Cardiac fibroblast (primary cell): ENCODE results near the gene HBZ.
A peak's percentile ranks its signal among the peaks of the same experiment; 100 is the strongest.
"Not testable (repeated sequence)": the region's sequence is repeated elsewhere in the genome, so short reads cannot be mapped to it uniquely, and the experiment has no call there.

ENCODE experiments used
- DNase-seq, 2 donors: peaks; one replicate each; pipeline versions ENCODE4 v3.0.0 to v3.0.0-alpha.2; 2010; ENCODE audit warnings: low read depth in 2 of 2
- H3K4me3 ChIP-seq, 2 donors: replicated peaks in 1 of 2; 1 replicate in 1 of 2; 2 replicates in 1 of 2; pipeline ENCODE4 v1.5.1; 2011; ENCODE audit warnings: low read depth in 2 of 2, low read length in 2 of 2, mild to moderate bottlenecking in 2 of 2, moderate library complexity in 1 of 2
- TF ChIP-seq, protein P1 (sequence below): IDR thresholded peaks from one replicate; pipeline ENCODE4 v1.5.1; 2011; ENCODE audit warnings: low read depth, mild to moderate bottlenecking, low read length, inconsistent platforms

Gene HBZ

DNA sequence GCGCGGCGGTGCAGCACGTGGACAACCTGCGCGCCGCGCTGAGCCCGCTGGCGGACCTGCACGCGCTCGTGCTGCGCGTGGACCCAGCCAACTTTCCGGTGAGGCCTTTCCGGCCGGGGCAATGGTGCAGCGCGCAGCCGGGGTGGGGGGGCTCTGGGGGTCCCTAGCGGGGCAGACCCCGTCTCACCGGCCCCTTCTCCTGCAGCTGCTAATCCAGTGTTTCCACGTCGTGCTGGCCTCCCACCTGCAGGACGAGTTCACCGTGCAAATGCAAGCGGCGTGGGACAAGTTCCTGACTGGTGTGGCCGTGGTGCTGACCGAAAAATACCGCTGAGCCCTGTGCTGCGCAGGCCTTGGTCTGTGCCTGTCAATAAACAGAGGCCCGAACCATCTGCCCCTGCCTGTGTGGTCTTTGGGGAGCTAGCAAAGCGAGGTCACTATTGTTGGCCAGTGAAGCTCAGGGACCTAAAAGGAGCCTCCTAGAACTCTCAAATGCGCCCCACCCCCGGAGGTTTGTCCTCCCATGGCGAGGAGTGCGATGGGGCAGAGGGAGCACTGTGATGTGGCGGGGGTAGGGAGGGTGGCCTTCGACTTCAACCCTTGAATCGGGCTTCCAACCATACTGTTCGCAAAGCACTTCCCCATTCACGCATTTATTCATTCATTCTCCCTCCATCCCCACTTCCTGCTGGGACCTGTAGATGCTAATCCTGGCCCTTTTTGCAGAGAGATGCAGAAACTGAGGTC lies 14.1 kb downstream of the HBZ start:
- DNase-seq, result no peak
- H3K4me3 ChIP-seq, result no peak overlapping the region
- TF ChIP-seq, protein P1, sequence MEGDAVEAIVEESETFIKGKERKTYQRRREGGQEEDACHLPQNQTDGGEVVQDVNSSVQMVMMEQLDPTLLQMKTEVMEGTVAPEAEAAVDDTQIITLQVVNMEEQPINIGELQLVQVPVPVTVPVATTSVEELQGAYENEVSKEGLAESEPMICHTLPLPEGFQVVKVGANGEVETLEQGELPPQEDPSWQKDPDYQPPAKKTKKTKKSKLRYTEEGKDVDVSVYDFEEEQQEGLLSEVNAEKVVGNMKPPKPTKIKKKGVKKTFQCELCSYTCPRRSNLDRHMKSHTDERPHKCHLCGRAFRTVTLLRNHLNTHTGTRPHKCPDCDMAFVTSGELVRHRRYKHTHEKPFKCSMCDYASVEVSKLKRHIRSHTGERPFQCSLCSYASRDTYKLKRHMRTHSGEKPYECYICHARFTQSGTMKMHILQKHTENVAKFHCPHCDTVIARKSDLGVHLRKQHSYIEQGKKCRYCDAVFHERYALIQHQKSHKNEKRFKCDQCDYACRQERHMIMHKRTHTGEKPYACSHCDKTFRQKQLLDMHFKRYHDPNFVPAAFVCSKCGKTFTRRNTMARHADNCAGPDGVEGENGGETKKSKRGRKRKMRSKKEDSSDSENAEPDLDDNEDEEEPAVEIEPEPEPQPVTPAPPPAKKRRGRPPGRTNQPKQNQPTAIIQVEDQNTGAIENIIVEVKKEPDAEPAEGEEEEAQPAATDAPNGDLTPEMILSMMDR, result no peak

DNA sequence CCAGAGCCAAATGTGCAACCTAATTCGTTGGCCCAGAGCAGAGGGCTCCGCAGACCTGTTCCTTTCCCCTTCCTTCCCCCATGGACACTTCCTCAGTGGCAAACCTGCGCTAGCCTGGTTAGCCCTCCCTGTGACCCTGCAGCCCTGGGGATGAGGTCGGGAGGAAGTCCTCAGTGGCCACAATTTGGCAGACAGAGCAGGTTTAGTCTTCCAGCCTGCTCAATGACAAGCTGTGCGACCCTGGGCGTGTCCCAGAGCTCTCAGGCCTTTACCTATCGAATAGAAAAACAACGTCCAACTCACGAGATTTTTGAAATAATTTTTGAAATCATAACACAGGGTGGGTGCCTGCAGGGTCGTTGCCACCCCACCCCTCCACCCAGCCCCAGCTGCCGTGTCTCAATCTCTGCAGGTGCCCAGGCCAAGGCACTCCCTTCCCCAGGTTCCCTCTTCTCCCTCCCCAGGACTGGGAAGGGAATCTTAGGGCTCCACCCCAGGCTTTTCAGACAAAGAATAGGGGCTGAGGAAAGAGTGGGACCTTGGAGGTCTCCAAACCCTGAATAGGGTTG lies 14.8 kb downstream of the HBZ start:
- DNase-seq, result no peak
- TF ChIP-seq, protein P1, result no peak

DNA sequence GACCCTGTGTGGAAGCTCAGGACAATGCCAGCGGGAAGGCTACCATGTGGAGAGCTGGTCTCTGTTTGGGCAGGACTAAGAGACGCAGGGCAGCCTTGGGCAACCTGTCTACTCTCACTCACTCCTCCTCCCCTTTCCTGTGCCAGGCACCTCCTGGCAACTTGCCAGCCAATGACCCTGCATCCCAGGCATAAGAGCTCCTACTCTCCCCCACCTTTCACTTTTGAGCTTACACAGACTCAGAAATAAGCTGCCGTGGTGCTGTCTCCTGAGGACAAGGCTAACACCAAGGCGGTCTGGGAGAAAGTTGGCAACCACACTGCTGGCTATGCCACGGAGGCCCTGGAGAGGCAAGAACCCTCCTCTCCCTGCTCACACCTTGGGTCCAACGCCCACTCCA lies 16.0 kb downstream of the HBZ start:
- DNase-seq, result no peak
- TF ChIP-seq, protein P1, result no peak
- H3K4me3 ChIP-seq, result no peak overlapping the region

More for the DNA sequence above, 14.8 kb downstream of the HBZ start:
- H3K4me3 ChIP-seq, result no peak overlapping the region

DNA sequence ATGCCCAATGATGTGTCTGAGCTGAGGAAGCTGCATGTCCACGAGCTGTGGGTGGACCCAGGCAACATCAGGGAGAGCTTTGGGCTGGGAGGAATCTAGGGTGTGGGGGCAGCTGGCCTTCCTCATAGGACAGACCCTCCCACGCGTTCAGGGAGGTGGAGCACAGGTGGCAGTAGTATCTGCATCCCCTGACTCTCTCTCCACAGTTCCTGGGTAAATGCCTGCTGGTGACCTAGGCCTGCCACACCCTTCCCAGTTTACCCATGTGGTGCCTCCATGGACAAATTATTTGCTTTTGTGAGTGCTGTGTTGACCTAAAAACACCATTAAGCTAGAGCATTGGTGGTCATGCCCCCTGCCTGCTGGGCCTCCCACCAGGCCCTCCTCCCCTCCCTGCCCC lies 16.6 kb downstream of the HBZ start:
- TF ChIP-seq, protein P1, result no peak
- DNase-seq, result no peak
- no peak overlapping the region for H3K4me3 ChIP-seq

DNA sequence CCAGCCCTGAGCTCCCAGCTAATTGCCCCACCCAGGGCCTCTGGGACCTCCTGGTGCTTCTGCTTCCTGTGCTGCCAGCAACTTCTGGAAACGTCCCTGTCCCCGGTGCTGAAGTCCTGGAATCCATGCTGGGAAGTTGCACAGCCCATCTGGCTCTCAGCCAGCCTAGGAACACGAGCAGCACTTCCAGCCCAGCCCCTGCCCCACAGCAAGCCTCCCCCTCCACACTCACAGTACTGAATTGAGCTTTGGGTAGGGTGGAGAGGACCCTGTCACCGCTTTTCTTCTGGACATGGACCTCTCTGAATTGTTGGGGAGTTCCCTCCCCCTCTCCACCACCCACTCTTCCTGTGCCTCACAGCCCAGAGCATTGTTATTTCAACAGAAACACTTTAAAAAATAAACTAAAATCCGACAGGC lies 17.7 kb downstream of the HBZ start:
- not testable (repeated sequence) for H3K4me3 ChIP-seq
- peak; percentile 22 to 44 for DNase-seq

DNA sequence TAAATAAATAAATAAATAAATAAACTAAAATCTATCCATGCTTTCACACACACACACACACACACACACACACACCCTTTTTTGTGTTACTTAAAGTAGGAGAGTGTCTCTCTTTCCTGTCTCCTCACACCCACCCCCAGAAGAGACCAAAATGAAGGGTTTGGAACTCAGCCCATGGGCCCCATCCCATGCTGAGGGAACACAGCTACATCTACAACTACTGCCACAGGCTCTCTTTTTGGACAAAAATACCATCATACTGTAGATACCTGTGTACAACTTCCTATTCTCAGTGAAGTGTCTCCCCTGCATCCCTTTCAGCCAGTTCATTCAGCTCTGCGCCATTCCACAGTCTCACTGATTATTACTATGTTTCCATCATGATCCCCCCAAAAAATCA lies 18.3 kb downstream of the HBZ start:
- TF ChIP-seq, protein P1, result no peak
- H3K4me3 ChIP-seq, result no peak overlapping the region
- DNase-seq, result no peak

DNA sequence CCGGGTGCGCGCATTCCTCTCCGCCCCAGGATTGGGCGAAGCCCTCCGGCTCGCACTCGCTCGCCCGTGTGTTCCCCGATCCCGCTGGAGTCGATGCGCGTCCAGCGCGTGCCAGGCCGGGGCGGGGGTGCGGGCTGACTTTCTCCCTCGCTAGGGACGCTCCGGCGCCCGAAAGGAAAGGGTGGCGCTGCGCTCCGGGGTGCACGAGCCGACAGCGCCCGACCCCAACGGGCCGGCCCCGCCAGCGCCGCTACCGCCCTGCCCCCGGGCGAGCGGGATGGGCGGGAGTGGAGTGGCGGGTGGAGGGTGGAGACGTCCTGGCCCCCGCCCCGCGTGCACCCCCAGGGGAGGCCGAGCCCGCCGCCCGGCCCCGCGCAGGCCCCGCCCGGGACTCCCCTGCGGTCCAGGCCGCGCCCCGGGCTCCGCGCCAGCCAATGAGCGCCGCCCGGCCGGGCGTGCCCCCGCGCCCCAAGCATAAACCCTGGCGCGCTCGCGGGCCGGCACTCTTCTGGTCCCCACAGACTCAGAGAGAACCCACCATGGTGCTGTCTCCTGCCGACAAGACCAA lies 20.0 kb downstream of the HBZ start, which contains the start of gene HBA2:
HBA2 (plus strand) TSS at position 503 of the 568 bp plus-strand sequence; CDS start at position 540, 37 bp downstream.
- H3K4me3 ChIP-seq, DNase-seq: not testable (repeated sequence)

DNA sequence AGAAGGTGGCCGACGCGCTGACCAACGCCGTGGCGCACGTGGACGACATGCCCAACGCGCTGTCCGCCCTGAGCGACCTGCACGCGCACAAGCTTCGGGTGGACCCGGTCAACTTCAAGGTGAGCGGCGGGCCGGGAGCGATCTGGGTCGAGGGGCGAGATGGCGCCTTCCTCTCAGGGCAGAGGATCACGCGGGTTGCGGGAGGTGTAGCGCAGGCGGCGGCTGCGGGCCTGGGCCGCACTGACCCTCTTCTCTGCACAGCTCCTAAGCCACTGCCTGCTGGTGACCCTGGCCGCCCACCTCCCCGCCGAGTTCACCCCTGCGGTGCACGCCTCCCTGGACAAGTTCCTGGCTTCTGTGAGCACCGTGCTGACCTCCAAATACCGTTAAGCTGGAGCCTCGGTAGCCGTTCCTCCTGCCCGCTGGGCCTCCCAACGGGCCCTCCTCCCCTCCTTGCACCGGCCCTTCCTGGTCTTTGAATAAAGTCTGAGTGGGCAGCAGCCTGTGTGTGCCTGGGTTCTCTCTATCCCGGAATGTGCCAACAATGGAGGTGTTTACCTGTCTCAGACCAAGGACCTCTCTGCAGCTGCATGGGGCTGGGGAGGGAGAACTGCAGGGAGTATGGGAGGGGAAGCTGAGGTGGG lies 20.9 kb downstream of the HBZ start:
- not testable (repeated sequence) for DNase-seq, H3K4me3 ChIP-seq

DNA sequence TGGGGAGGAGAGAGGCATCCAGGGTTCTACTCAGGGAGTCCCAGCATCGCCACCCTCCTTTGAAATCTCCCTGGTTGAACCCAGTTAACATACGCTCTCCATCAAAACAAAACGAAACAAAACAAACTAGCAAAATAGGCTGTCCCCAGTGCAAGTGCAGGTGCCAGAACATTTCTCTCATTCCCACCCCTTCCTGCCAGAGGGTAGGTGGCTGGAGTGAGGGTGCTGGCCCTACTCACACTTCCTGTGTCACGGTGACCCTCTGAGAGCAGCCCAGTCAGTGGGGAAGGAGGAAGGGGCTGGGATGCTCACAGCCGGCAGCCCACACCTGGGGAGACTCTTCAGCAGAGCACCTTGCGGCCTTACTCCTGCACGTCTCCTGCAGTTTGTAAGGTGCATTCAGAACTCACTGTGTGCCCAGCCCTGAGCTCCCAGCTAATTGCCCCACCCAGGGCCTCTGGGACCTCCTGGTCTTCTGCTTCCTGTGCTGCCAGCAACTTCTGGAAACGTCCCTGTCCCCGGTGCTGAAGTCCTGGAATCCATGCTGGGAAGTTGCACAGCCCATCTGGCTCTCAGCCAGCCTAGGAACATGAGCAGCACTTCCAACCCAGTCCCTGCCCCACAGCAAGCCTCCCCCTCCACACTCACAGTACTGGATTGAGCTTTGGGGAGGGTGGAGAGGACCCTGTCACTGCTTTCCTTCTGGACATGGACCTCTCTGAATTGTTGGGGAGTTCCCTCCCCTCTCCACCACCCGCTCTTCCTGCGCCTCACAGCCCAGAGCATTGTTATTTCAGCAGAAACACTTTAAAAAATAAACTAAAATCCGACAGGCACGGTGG lies 21.7 kb downstream of the HBZ start:
- not testable (repeated sequence) for H3K4me3 ChIP-seq
- peak; percentile 21 to 54 for DNase-seq
